Measurements from ENCODE around the gene TLE5. TPM values are rescaled to one million over a fixed set of nuclear protein-coding genes. Genes with fewer than 3 reads are reported as not detected.

TLE5 gene
- total RNA-seq, 1 experiment from 2014 or later, result 170 TPM

GRCh38 chr19:3108775-3109174, 46.5 kb upstream of the TLE5 start:
- H3K36me3 Mint-ChIP-seq (ENCODE audit: insufficient read depth, unreplicated experiment), result peaks cover 10% of the 10 kb centered on the region
- TF ChIP-seq, protein P1, sequence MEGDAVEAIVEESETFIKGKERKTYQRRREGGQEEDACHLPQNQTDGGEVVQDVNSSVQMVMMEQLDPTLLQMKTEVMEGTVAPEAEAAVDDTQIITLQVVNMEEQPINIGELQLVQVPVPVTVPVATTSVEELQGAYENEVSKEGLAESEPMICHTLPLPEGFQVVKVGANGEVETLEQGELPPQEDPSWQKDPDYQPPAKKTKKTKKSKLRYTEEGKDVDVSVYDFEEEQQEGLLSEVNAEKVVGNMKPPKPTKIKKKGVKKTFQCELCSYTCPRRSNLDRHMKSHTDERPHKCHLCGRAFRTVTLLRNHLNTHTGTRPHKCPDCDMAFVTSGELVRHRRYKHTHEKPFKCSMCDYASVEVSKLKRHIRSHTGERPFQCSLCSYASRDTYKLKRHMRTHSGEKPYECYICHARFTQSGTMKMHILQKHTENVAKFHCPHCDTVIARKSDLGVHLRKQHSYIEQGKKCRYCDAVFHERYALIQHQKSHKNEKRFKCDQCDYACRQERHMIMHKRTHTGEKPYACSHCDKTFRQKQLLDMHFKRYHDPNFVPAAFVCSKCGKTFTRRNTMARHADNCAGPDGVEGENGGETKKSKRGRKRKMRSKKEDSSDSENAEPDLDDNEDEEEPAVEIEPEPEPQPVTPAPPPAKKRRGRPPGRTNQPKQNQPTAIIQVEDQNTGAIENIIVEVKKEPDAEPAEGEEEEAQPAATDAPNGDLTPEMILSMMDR (IDR thresholded peaks at IDR 0.05; ENCODE audit: unreplicated experiment), result peak; percentile 78
- peak; percentile 57 for DNase-seq
- H3K27ac Mint-ChIP-seq (ENCODE audit: unreplicated experiment), result no peak overlapping the region
- no peaks in the 10 kb centered on the region for H3K4me1 Mint-ChIP-seq (ENCODE audit: low read depth, unreplicated experiment)
- no peak overlapping the region for H3K4me3 Mint-ChIP-seq (ENCODE audit: low read depth, unreplicated experiment)
- no peaks in the 10 kb centered on the region for H3K27me3 Mint-ChIP-seq (ENCODE audit: unreplicated experiment)
- CTCF ChIA-PET, result interaction anchor here (0.6 to 1.5 kb wide), 6 partner anchors 15 to 158 kb away, joined by 3 to 7 read pairs (median 4); partner anchors contain the start of gene TLE6
- intact Hi-C loops (cut with micrococcal nuclease; ENCODE audit: unreplicated experiment), result no loop called here
- H3K9me3 Mint-ChIP-seq (ENCODE audit: low read depth, unreplicated experiment), result no peaks in the 10 kb centered on the region
- no TSS peak for BruUV-seq (replicated peaks)

GRCh38 chr19:3107658-3108057, 45.4 kb upstream of the TLE5 start:
- intact Hi-C loops (cut with micrococcal nuclease; ENCODE audit: unreplicated experiment), result no loop called here
- CTCF ChIA-PET, result interaction anchor here (1.4 to 1.5 kb wide), 3 partner anchors 16 to 130 kb away, joined by 3 to 7 read pairs (median 4); partner anchors contain the start of gene TLE6
- Mint-ChIP-seq H3K27ac (ENCODE audit: unreplicated experiment) (no peak overlapping the region), H3K4me1 (ENCODE audit: low read depth, unreplicated experiment) (no peaks in the 10 kb centered on the region), H3K4me3 (ENCODE audit: low read depth, unreplicated experiment) (no peak overlapping the region), H3K36me3 (ENCODE audit: insufficient read depth, unreplicated experiment) (peaks cover 10% of the 10 kb centered on the region), H3K9me3 (ENCODE audit: low read depth, unreplicated experiment) (no peaks in the 10 kb centered on the region), H3K27me3 (ENCODE audit: unreplicated experiment) (no peaks in the 10 kb centered on the region)
- no peak for DNase-seq
- TF ChIP-seq, protein P1 (IDR thresholded peaks at IDR 0.05; ENCODE audit: unreplicated experiment), result no peak
- BruUV-seq (replicated peaks), result no TSS peak

GRCh38 chr19:3106509-3107141, 44.3 kb upstream of the TLE5 start:
- Mint-ChIP-seq H3K9me3 (ENCODE audit: low read depth, unreplicated experiment) (no peaks in the 10 kb centered on the region), H3K27ac (ENCODE audit: unreplicated experiment) (no peak overlapping the region), H3K4me3 (ENCODE audit: low read depth, unreplicated experiment) (no peak overlapping the region), H3K36me3 (ENCODE audit: insufficient read depth, unreplicated experiment) (peaks cover 10% of the 10 kb centered on the region), H3K4me1 (ENCODE audit: low read depth, unreplicated experiment) (no peaks in the 10 kb centered on the region), H3K27me3 (ENCODE audit: unreplicated experiment) (no peaks in the 10 kb centered on the region)
- CTCF ChIA-PET, result no interaction called here
- intact Hi-C loops (cut with micrococcal nuclease; ENCODE audit: unreplicated experiment), result no loop called here
- DNase-seq, result no peak
- BruUV-seq (replicated peaks), result no TSS peak
- TF ChIP-seq, protein P1 (IDR thresholded peaks at IDR 0.05; ENCODE audit: unreplicated experiment), result no peak

DNA sequence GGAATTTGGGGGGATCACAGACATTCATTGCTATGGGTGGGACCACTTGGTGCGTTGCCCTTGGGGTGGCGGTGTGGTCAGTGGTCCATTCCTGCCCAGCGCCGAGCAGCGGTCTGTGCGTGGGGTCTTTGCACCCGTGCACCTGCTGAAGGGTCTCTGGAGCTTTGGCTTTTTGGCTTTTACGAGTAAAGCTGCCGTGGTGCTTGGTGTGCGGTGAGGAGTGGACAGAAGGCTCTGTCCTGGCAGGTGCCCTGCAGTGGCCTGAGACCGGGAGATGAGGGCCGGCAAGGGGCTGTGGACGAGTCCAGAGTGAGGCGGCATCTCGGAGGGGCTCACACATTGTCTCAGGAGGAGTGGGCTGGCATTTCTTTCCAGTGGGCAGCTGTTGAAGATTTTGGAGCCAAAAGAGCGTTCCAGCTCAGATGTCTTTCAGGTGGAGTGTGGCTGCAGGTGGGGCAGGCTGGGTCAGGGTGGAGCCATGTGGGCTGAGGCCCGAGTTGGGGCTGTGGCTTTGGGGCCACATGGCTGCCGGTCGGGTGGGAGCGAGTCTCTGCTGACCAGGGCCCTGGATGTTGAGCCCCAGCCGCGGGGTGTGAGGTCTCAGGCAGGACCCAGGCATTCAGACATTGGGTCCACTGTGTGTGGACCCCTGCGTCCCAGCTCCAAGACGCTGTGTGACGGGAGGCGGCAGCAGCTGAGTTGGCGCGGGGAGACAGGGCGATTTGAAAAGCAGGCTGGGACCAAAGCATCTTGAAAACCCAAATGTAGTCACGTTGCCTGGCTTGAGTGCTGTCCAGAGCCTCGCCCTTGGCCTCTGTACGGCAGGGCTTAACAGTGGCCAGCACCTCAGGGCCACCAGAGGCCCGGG, 43.6 kb upstream of the TLE5 start:
- no peak overlapping the region for H3K4me3 Mint-ChIP-seq (ENCODE audit: low read depth, unreplicated experiment)
- no peak overlapping the region for H3K27ac Mint-ChIP-seq (ENCODE audit: unreplicated experiment)
- no peak for DNase-seq
- intact Hi-C loops (cut with micrococcal nuclease; ENCODE audit: unreplicated experiment), result no loop called here
- H3K9me3 Mint-ChIP-seq (ENCODE audit: low read depth, unreplicated experiment), result no peaks in the 10 kb centered on the region
- H3K4me1 Mint-ChIP-seq (ENCODE audit: low read depth, unreplicated experiment), result no peaks in the 10 kb centered on the region
- no peaks in the 10 kb centered on the region for H3K27me3 Mint-ChIP-seq (ENCODE audit: unreplicated experiment)
- peaks cover 5% of the 10 kb centered on the region for H3K36me3 Mint-ChIP-seq (ENCODE audit: insufficient read depth, unreplicated experiment)
- CTCF ChIA-PET, result no interaction called here
- TF ChIP-seq, protein P1 (IDR thresholded peaks at IDR 0.05; ENCODE audit: unreplicated experiment), result no peak
- no TSS peak for BruUV-seq (replicated peaks)
